Measurements from ENCODE around the gene GALNT8. TPM values are rescaled to one million over a fixed set of nuclear protein-coding genes. Genes with fewer than 3 reads are reported as not detected.

Gene GALNT8
- total and polyA plus RNA-seq, 5 donors from 2014 or later, result 2.0 to 7.3 (median 3.5) TPM

Other genes with a start within 250 kb of the GALNT8 start
- gene RAD51AP1, start 181.5 kb upstream of the GALNT8 start, total RNA-seq, result 1.9 TPM
- 1 to 10 TPM; 1.1 to 5.7 (median 3.2) TPM for gene RAD51AP1, start 181.5 kb upstream of the GALNT8 start, polyA plus RNA-seq
- 11.4 TPM for gene DYRK4, start 158.2 kb upstream of the GALNT8 start, total RNA-seq
- 10 to 100 TPM; 33.2 to 43.1 (median 37.7) TPM for gene DYRK4, start 158.2 kb upstream of the GALNT8 start, polyA plus RNA-seq
- gene AKAP3, start 71.3 kb upstream of the GALNT8 start, total RNA-seq, result 1.5 TPM
- 1 to 10 TPM in 2 of 4 donors, under 1 TPM in 2; 0.78 to 1.8 (median 1.3) TPM for gene AKAP3, start 71.3 kb upstream of the GALNT8 start, polyA plus RNA-seq
- gene NDUFA9, start 71.3 kb upstream of the GALNT8 start, total RNA-seq, result 61.1 TPM
- gene NDUFA9, start 71.3 kb upstream of the GALNT8 start, polyA plus RNA-seq, result 100 to 1,000 TPM; 127 to 204 (median 187) TPM
- not detected for gene KCNA1, start 189.5 kb downstream of the GALNT8 start, total RNA-seq
- not detected for gene KCNA1, start 189.5 kb downstream of the GALNT8 start, polyA plus RNA-seq

All from CD4-positive, CD25-positive, alpha-beta regulatory T cell (primary cell).